Gastrocnemius medialis (tissue), 4 donors: Measurements from ENCODE around the gene TCOF1.

Source experiments
- CTCF ChIP-seq, 5 experiments: fragments of 450-650 bp in 3 of 5; fragments of 200-600 bp in 2 of 5; sonication (generic) in 2 of 5; IDR thresholded peaks in 4 of 5; conservative IDR thresholded peaks in 1 of 5; 1 replicate in 4 of 5; 2 replicates in 1 of 5; pipeline ENCODE4 v1.5.1; 2016 to 2019; ENCODE audit warnings: antibody characterized with exemption in 5 of 5, mild to moderate bottlenecking in 3 of 5, moderate library complexity in 3 of 5
- POLR2A ChIP-seq, 2 donors: fragments of 450-650 bp; IDR thresholded peaks; one replicate each; pipeline ENCODE4 v1.6.1; 2017; ENCODE audit warnings: antibody characterized with exemption in 2 of 2, mild to moderate bottlenecking in 2 of 2, moderate library complexity in 2 of 2

DNA sequence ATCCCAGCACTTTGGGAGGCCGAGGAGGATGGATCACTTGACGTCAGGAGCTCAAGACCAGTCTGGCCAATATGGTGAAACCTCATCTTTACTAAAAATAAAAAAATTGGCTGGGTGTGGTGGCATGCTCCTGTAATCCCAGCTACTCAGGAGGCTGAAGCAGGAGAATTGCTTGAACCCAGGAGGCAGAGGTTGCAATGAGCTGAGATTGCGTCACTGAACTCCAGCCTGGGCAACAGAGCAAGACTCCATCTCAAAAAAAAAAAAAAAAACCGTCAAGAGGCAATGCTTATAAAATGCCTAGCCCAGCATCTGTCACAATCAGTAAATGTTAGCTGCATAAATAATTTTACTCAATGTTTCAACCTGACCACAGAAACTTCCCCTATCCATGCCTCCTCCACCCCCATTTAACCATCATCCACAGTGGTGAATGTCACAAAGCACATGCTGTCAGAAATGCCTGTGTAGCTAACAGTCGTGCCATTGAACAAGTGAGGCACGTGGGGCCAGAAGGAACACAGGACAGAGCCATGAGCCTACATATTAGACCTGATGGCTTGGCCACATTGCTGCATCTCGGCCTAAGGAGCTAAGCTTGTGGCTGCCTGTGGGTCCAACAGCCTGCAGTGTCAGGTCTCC is 16.8 kb upstream of the TCOF1 start:
- TF ChIP-seq POLR2A (IDR thresholded peaks at IDR 0.05) (no peak), CTCF (IDR thresholded peaks at IDR 0.05 in 4 of 5, conservative IDR thresholded peaks at IDR 0.05 in 1 of 5) (no peak)
